GM12878 (cell line): ENCODE measurements around the gene PFN4. TPM values are rescaled to one million over a fixed set of nuclear protein-coding genes. Genes with fewer than 3 reads are reported as not detected.

Experiments
- BHLHE40 ChIP-seq, 2 experiments: fragments of 450-650 bp in 1 of 2; IDR thresholded peaks; 2 replicates each; pipeline ENCODE4 v1.6.1; 2011 to 2017; ENCODE audit warnings: low read depth in 2 of 2, borderline replicate concordance in 1 of 2, improper control_type of control experiment in 1 of 2, low read length in 1 of 2, mild to moderate bottlenecking in 1 of 2
- EED ChIP-seq: sonication (generic); IDR thresholded peaks from 2 replicates; pipeline ENCODE4 v1.6.1; 2016; ENCODE audit warnings: antibody characterized with exemption, low read depth
- JUND ChIP-seq: IDR thresholded peaks from 2 replicates; pipeline ENCODE4 v1.6.1; 2012; ENCODE audit warnings: low read depth, mild to moderate bottlenecking, low read length, improper control_type of control experiment, moderate library complexity
- NBN ChIP-seq: fragments of 450-650 bp; IDR thresholded peaks from 2 replicates; pipeline ENCODE4 v1.6.1; 2016
- RAD51 ChIP-seq: fragments of 450-650 bp; IDR thresholded peaks from 2 replicates; pipeline ENCODE4 v1.6.1; 2016; ENCODE audit warnings: moderate library complexity, mild to moderate bottlenecking, inconsistent platforms
- SP1 ChIP-seq: IDR thresholded peaks from one replicate; pipeline ENCODE4 v1.6.1; 2011; ENCODE audit warnings: low read depth, low read length
- polyA plus RNA-seq, 11 experiments: library from polyadenylated mRNA; depleted of rRNA in 4 of 11; unstranded in 6 of 11; stranded (reverse) in 5 of 11; fragments of >200 nt; fragmentation: Nextera tagmentation in 4 of 11; fragmentation: Illumina TruSeq in 1 of 11; extraction: Ambion mirVana in 4 of 11; extraction: Trizol in 1 of 11; gene quantifications; 1 replicate in 1 of 11; 2 replicates in 10 of 11; pipeline versions ENCODE4 v1.2.1 to v1.2.3, GENCODE V29; 2011 to 2016; ENCODE audit warnings: inconsistent platforms in 2 of 11, missing spikeins in 2 of 11, low read depth in 1 of 11
- total RNA-seq, 4 experiments: library from RNA; depleted of rRNA in 3 of 4; stranded (reverse); fragments of >200 nt in 3 of 4; fragmentation: Illumina TruSeq in 1 of 4; extraction: Trizol in 1 of 4; gene quantifications; 2 replicates each; pipeline versions ENCODE4 v1.2.1 to v1.2.3, GENCODE V29; 2013 to 2021
- TF ChIP-seq, protein P1 (sequence below): fragments of 450-650 bp; IDR thresholded peaks from 2 replicates; pipeline ENCODE4 v1.6.1; 2018; ENCODE audit warnings: mild to moderate bottlenecking, low read depth, moderate library complexity; ENCODE audit not compliant: partially characterized antibody
- TF ChIP-seq, protein P2 (sequence below): IDR thresholded peaks from 2 replicates; pipeline ENCODE4 v1.6.1; 2011; ENCODE audit warnings: low read depth, mild to moderate bottlenecking, low read length, moderate library complexity, borderline replicate concordance; ENCODE audit errors: extremely low read depth
- TF ChIP-seq, protein P3 (sequence below): IDR thresholded peaks from 2 replicates; pipeline ENCODE4 v1.6.1; 2012; ENCODE audit warnings: improper control_type of control experiment, low read depth, low read length; ENCODE audit not compliant: insufficient replicate concordance
- TF ChIP-seq, protein P4 (sequence below): fragments of 450-650 bp; IDR thresholded peaks from 2 replicates; pipeline ENCODE4 v1.6.1; 2017; ENCODE audit warnings: mild to moderate bottlenecking
- TF ChIP-seq, protein P5 (sequence below): fragments of 450-650 bp; IDR thresholded peaks from 2 replicates; pipeline ENCODE4 v1.6.1; 2014; ENCODE audit warnings: mild to moderate bottlenecking
- TF ChIP-seq, protein P6 (sequence below): IDR thresholded peaks from 2 replicates; pipeline ENCODE4 v1.6.1; 2011; ENCODE audit warnings: low read depth, low read length, improper control_type of control experiment, borderline replicate concordance
- TF ChIP-seq, protein P7 (sequence below): IDR thresholded peaks from 2 replicates; pipeline ENCODE4 v1.6.1; 2012; ENCODE audit warnings: low read depth, low read length, improper control_type of control experiment

PFN4 gene
- total and polyA plus RNA-seq, 10 of the 15 experiments (the other 5 are each of a cell fraction or from before 2014, with no cell fraction given): 0.12 to 2.1 (median 1.0) TPM

DNA sequence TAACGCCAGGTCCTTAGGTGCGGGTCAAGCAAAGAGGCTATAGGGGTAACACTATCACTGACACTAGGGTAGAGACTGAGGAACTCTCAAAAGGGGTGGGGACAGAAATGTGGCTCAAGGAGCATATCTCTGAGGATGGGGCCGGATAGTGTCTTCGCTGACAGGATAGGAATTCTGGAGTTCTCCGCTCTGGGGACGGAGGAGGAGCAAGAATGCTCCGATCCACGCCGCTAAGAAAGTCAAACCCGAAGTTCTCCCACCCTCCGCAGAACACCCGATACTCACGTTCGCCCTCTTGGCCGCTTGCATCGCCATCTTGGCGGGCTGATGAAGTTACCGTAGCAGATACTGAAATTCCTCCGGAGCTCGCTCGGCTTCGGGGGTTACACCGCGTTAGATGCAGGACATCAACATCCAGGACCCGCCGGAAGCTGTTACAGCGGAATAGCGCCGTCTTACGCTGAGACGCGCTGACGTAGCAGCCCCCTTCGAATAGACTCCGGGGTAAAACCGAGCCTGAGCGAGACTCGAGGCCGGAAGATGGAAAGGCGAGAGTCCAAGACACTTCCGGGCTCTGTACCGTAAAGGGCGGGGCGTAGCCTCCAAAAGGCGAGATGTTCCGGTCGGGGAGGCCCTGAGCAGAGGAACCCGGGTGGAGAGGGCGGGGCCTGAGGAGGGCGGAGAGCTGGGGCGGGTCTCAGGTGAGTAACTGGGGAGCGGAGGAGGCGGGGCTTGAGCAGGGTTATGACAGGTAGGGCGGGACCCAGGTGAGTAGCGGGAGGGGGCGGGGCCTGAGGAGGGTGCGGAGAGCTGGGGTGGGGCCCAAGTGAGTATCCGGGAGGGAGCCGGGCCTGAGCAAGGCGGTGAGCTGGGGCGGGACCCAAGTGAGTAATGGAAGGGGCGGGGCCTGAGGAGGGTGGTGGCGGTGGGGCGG is 47.0 kb downstream of the PFN4 start, which contains the start of gene SF3B6 (continued):
- TF ChIP-seq, protein P1, sequence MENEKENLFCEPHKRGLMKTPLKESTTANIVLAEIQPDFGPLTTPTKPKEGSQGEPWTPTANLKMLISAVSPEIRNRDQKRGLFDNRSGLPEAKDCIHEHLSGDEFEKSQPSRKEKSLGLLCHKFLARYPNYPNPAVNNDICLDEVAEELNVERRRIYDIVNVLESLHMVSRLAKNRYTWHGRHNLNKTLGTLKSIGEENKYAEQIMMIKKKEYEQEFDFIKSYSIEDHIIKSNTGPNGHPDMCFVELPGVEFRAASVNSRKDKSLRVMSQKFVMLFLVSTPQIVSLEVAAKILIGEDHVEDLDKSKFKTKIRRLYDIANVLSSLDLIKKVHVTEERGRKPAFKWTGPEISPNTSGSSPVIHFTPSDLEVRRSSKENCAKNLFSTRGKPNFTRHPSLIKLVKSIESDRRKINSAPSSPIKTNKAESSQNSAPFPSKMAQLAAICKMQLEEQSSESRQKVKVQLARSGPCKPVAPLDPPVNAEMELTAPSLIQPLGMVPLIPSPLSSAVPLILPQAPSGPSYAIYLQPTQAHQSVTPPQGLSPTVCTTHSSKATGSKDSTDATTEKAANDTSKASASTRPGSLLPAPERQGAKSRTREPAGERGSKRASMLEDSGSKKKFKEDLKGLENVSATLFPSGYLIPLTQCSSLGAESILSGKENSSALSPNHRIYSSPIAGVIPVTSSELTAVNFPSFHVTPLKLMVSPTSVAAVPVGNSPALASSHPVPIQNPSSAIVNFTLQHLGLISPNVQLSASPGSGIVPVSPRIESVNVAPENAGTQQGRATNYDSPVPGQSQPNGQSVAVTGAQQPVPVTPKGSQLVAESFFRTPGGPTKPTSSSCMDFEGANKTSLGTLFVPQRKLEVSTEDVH: peak; percentile 95
- TF ChIP-seq JUND (peak; percentile 62; the same call in 1 of the 2 replicates), NBN (peak; percentile 98), RAD51 (peak; percentile 31; the same call in 1 of the 2 replicates), BHLHE40 (IDR thresholded peaks at IDR 0.05; ENCODE audit: borderline replicate concordance in 1 of 2, low read depth in 2 of 2, low read length in 1 of 2) (0 out of 4 replicates have a peak, but pooled peaks of 1 of the 2 experiments have one; percentile 33), EED (0 out of 2 replicates have a peak, but pooled peaks have one; percentile 33), SP1 (peak; percentile 76)
- TF ChIP-seq, protein P2, sequence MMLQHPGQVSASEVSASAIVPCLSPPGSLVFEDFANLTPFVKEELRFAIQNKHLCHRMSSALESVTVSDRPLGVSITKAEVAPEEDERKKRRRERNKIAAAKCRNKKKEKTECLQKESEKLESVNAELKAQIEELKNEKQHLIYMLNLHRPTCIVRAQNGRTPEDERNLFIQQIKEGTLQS: no peak
- TF ChIP-seq, protein P3, sequence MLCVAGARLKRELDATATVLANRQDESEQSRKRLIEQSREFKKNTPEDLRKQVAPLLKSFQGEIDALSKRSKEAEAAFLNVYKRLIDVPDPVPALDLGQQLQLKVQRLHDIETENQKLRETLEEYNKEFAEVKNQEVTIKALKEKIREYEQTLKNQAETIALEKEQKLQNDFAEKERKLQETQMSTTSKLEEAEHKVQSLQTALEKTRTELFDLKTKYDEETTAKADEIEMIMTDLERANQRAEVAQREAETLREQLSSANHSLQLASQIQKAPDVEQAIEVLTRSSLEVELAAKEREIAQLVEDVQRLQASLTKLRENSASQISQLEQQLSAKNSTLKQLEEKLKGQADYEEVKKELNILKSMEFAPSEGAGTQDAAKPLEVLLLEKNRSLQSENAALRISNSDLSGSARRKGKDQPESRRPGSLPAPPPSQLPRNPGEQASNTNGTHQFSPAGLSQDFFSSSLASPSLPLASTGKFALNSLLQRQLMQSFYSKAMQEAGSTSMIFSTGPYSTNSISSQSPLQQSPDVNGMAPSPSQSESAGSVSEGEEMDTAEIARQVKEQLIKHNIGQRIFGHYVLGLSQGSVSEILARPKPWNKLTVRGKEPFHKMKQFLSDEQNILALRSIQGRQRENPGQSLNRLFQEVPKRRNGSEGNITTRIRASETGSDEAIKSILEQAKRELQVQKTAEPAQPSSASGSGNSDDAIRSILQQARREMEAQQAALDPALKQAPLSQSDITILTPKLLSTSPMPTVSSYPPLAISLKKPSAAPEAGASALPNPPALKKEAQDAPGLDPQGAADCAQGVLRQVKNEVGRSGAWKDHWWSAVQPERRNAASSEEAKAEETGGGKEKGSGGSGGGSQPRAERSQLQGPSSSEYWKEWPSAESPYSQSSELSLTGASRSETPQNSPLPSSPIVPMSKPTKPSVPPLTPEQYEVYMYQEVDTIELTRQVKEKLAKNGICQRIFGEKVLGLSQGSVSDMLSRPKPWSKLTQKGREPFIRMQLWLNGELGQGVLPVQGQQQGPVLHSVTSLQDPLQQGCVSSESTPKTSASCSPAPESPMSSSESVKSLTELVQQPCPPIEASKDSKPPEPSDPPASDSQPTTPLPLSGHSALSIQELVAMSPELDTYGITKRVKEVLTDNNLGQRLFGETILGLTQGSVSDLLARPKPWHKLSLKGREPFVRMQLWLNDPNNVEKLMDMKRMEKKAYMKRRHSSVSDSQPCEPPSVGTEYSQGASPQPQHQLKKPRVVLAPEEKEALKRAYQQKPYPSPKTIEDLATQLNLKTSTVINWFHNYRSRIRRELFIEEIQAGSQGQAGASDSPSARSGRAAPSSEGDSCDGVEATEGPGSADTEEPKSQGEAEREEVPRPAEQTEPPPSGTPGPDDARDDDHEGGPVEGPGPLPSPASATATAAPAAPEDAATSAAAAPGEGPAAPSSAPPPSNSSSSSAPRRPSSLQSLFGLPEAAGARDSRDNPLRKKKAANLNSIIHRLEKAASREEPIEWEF: no peak
- TF ChIP-seq, protein P4, sequence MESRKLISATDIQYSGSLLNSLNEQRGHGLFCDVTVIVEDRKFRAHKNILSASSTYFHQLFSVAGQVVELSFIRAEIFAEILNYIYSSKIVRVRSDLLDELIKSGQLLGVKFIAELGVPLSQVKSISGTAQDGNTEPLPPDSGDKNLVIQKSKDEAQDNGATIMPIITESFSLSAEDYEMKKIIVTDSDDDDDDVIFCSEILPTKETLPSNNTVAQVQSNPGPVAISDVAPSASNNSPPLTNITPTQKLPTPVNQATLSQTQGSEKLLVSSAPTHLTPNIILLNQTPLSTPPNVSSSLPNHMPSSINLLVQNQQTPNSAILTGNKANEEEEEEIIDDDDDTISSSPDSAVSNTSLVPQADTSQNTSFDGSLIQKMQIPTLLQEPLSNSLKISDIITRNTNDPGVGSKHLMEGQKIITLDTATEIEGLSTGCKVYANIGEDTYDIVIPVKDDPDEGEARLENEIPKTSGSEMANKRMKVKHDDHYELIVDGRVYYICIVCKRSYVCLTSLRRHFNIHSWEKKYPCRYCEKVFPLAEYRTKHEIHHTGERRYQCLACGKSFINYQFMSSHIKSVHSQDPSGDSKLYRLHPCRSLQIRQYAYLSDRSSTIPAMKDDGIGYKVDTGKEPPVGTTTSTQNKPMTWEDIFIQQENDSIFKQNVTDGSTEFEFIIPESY: peak; percentile 81
- TF ChIP-seq, protein P5, sequence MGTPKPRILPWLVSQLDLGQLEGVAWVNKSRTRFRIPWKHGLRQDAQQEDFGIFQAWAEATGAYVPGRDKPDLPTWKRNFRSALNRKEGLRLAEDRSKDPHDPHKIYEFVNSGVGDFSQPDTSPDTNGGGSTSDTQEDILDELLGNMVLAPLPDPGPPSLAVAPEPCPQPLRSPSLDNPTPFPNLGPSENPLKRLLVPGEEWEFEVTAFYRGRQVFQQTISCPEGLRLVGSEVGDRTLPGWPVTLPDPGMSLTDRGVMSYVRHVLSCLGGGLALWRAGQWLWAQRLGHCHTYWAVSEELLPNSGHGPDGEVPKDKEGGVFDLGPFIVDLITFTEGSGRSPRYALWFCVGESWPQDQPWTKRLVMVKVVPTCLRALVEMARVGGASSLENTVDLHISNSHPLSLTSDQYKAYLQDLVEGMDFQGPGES: peak; percentile 54
- TF ChIP-seq, protein P6, sequence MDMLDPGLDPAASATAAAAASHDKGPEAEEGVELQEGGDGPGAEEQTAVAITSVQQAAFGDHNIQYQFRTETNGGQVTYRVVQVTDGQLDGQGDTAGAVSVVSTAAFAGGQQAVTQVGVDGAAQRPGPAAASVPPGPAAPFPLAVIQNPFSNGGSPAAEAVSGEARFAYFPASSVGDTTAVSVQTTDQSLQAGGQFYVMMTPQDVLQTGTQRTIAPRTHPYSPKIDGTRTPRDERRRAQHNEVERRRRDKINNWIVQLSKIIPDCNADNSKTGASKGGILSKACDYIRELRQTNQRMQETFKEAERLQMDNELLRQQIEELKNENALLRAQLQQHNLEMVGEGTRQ: no peak
- TF ChIP-seq, protein P7, sequence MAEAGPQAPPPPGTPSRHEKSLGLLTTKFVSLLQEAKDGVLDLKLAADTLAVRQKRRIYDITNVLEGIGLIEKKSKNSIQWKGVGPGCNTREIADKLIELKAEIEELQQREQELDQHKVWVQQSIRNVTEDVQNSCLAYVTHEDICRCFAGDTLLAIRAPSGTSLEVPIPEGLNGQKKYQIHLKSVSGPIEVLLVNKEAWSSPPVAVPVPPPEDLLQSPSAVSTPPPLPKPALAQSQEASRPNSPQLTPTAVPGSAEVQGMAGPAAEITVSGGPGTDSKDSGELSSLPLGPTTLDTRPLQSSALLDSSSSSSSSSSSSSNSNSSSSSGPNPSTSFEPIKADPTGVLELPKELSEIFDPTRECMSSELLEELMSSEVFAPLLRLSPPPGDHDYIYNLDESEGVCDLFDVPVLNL: peak; percentile 25
